ENCODE results near the gene NEO1.
"Not testable (repeated sequence)": the region's sequence is repeated elsewhere in the genome, so short reads cannot be mapped to it uniquely, and the experiment has no call there.

The NEO1 gene

GRCh38 chr15:73296609-73297353, 244.5 kb downstream of the NEO1 start:
- Histone ChIP-seq H3K4me3 (ENCODE audit: low read depth in 1 of 2, low read length in 2 of 2) (no peak overlapping the region), H3K36me3 (ENCODE audit: control insufficient read depth in 1 of 2, insufficient read depth in 2 of 2, low read length in 2 of 2) (peaks cover 3 to 33% of the 10 kb centered on the region in 2 donors), H3K4me1 (ENCODE audit: control insufficient read depth in 1 of 2, insufficient read depth in 2 of 2, low read length in 2 of 2) (no peaks in the 10 kb centered on the region), H3K9me3 (ENCODE audit: control insufficient read depth in 1 of 2, low read length in 2 of 2) (no peaks in the 10 kb centered on the region), H3K27ac (ENCODE audit: low read length) (no peak overlapping the region), H3K27me3 (ENCODE audit: low read depth, low read length) (no peaks in the 10 kb centered on the region)

DNA sequence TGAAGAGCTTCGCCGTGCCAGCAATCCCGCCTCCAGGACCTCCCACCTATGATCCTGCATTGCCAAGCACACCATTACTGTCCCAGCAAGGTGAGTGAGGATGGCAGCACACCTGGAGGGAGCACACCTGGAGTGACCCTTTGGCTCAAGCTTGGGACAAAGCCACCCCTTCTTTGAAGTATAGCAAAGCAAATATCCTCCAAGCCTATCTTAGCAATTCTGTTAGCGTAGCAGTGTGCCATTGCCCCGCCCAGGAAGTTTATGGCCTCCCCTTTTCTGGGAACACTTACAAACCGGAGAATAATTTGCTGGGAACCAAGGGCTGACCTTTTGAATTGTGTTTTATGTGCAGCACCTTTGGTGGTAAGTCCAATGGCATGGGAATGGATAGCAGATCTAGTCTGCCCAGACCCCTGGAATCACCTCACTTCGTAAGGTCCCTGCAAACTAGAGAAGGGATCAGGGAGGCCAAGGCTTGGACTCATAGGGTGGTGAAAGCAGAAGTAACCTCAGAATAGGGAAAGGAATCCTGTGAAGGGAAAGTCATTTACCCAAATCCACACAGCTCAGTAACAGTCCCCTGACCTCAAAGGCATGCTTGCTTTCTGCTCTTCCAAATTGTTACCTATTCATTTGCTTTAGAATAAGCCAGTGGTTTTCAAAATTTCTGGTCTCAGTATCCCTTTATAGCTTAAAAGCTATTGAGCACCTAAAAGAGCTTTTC, 246.4 kb downstream of the NEO1 start:
- Histone ChIP-seq H3K4me3 (ENCODE audit: low read depth in 1 of 2, low read length in 2 of 2) (no peak overlapping the region), H3K27me3 (ENCODE audit: low read depth, low read length) (no peaks in the 10 kb centered on the region), H3K9me3 (ENCODE audit: control insufficient read depth in 1 of 2, low read length in 2 of 2) (no peaks in the 10 kb centered on the region), H3K27ac (ENCODE audit: low read length) (no peak overlapping the region), H3K36me3 (ENCODE audit: control insufficient read depth in 1 of 2, insufficient read depth in 2 of 2, low read length in 2 of 2) (peaks cover 13 to 45% of the 10 kb centered on the region in 2 donors), H3K4me1 (ENCODE audit: control insufficient read depth in 1 of 2, insufficient read depth in 2 of 2, low read length in 2 of 2) (no peaks in the 10 kb centered on the region)

- not testable (repeated sequence) for H3K9me3 ChIP-seq (ENCODE audit: control insufficient read depth in 1 of 2, low read length in 2 of 2); H3K27me3 ChIP-seq (ENCODE audit: low read depth, low read length); H3K27ac ChIP-seq (ENCODE audit: low read length); H3K4me3 ChIP-seq (ENCODE audit: low read depth in 1 of 2, low read length in 2 of 2); H3K4me1 ChIP-seq (ENCODE audit: control insufficient read depth in 1 of 2, insufficient read depth in 2 of 2, low read length in 2 of 2)
- H3K36me3 ChIP-seq (ENCODE audit: control insufficient read depth in 1 of 2, insufficient read depth in 2 of 2, low read length in 2 of 2) = peaks cover 15 to 38% of the 10 kb centered on the region in 2 donors
These were observed 248.0 kb downstream of the NEO1 start for GRCh38 chr15:73300286-73300685.

GRCh38 chr15:73303636-73304035, 251.4 kb downstream of the NEO1 start:
- Histone ChIP-seq H3K4me1 (ENCODE audit: control insufficient read depth in 1 of 2, insufficient read depth in 2 of 2, low read length in 2 of 2) (no peaks in the 10 kb centered on the region), H3K36me3 (ENCODE audit: control insufficient read depth in 1 of 2, insufficient read depth in 2 of 2, low read length in 2 of 2) (peaks cover 13 to 24% of the 10 kb centered on the region in 2 donors), H3K27ac (ENCODE audit: low read length) (no peak overlapping the region), H3K4me3 (ENCODE audit: low read depth in 1 of 2, low read length in 2 of 2) (no peak overlapping the region), H3K27me3 (ENCODE audit: low read depth, low read length) (no peaks in the 10 kb centered on the region), H3K9me3 (ENCODE audit: control insufficient read depth in 1 of 2, low read length in 2 of 2) (no peaks in the 10 kb centered on the region)

GRCh38 chr15:73305331-73306211, 253.3 kb downstream of the NEO1 start:
- Histone ChIP-seq H3K9me3 (ENCODE audit: control insufficient read depth in 1 of 2, low read length in 2 of 2) (no peaks in the 10 kb centered on the region), H3K4me3 (ENCODE audit: low read depth in 1 of 2, low read length in 2 of 2) (no peak overlapping the region), H3K27me3 (ENCODE audit: low read depth, low read length) (no peaks in the 10 kb centered on the region), H3K36me3 (ENCODE audit: control insufficient read depth in 1 of 2, insufficient read depth in 2 of 2, low read length in 2 of 2) (peaks cover 11 to 20% of the 10 kb centered on the region in 2 donors), H3K27ac (ENCODE audit: low read length) (no peak overlapping the region), H3K4me1 (ENCODE audit: control insufficient read depth in 1 of 2, insufficient read depth in 2 of 2, low read length in 2 of 2) (no peaks in the 10 kb centered on the region)

DNA sequence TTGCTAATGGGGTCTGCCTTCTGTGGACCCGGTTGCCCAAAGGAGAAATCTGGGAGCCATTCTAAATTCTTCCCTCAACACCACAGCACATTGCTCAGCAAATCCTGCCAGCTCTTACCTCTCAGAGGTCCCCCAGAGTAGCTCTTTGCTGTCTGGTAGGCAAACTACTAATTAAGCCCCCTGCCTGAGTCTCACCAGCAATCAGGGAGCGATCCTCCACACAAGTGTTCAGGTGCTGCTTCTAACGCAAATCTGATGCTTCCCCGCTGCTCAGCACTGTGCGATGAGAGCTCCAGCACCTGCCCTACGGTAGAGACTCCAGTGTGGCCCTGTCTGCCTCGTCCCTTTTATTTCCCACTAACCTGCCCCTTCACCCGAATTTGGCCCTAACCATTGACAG, 256.0 kb downstream of the NEO1 start:
- no peak overlapping the region for H3K27ac ChIP-seq (ENCODE audit: low read length)
- H3K9me3 ChIP-seq (ENCODE audit: control insufficient read depth in 1 of 2, low read length in 2 of 2) = no peaks in the 10 kb centered on the region
- H3K27me3 ChIP-seq (ENCODE audit: low read depth, low read length) = no peaks in the 10 kb centered on the region
- H3K4me1 ChIP-seq (ENCODE audit: control insufficient read depth in 1 of 2, insufficient read depth in 2 of 2, low read length in 2 of 2) = no peaks in the 10 kb centered on the region
- no peak overlapping the region for H3K4me3 ChIP-seq (ENCODE audit: low read depth in 1 of 2, low read length in 2 of 2)
- H3K36me3 ChIP-seq (ENCODE audit: control insufficient read depth in 1 of 2, insufficient read depth in 2 of 2, low read length in 2 of 2) = peaks cover 0 to 4% of the 10 kb centered on the region in 2 donors

- no peaks in the 10 kb centered on the region for H3K4me1 ChIP-seq (ENCODE audit: control insufficient read depth in 1 of 2, insufficient read depth in 2 of 2, low read length in 2 of 2)
- no peaks in the 10 kb centered on the region for H3K36me3 ChIP-seq (ENCODE audit: control insufficient read depth in 1 of 2, insufficient read depth in 2 of 2, low read length in 2 of 2)
- no peaks in the 10 kb centered on the region for H3K27me3 ChIP-seq (ENCODE audit: low read depth, low read length)
- H3K9me3 ChIP-seq (ENCODE audit: control insufficient read depth in 1 of 2, low read length in 2 of 2) = no peaks in the 10 kb centered on the region
- no peak overlapping the region for H3K4me3 ChIP-seq (ENCODE audit: low read depth in 1 of 2, low read length in 2 of 2)
- H3K27ac ChIP-seq (ENCODE audit: low read length) = no peak overlapping the region
These were observed 261.6 kb downstream of the NEO1 start for GRCh38 chr15:73313861-73314260.

DNA sequence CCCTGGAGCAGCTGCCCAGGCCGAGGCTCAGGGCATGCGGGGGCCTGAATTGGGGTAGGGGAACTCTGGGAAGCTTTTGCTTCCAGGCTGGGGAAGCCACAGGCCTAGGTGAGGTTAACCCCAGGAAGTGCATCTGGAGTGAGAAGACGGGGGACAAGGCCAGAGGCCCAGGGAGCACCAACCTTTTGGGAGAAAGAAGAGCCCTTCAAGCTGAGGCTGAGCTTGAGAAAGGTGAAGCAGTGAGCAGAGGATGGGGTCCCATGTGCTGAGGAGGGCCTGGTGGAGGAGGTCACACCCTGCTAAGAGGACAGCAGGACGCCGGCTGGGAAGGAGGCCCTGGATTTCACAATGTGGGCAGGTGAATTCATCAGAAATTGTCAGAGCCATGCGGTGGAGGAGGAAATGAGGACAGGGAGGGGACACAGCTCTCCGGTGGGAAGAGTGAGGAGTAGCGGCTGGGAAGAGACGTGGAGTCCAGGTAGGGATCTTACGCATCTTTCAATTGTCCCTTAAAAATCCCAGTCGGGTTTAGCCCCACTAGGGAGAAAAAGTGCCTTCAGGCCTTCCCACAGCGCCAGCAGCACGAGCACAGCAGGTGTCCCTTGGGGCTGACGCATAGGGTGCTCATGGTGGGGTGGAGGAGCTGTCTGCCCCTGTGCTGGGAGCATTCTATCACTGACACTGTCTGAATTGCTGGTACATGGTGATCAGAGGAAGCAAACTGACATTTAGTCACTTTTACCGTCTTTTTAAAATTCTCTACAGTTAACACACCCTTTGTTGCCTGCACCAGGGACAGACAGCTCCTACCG, 265.6 kb downstream of the NEO1 start:
- Histone ChIP-seq H3K27me3 (ENCODE audit: low read depth, low read length) (peaks cover 7% of the 10 kb centered on the region), H3K4me1 (ENCODE audit: control insufficient read depth in 1 of 2, insufficient read depth in 2 of 2, low read length in 2 of 2) (no peaks in the 10 kb centered on the region), H3K4me3 (ENCODE audit: low read depth in 1 of 2, low read length in 2 of 2) (no peak overlapping the region), H3K27ac (ENCODE audit: low read length) (no peak overlapping the region), H3K36me3 (ENCODE audit: control insufficient read depth in 1 of 2, insufficient read depth in 2 of 2, low read length in 2 of 2) (no peaks in the 10 kb centered on the region), H3K9me3 (ENCODE audit: control insufficient read depth in 1 of 2, low read length in 2 of 2) (no peaks in the 10 kb centered on the region)

DNA sequence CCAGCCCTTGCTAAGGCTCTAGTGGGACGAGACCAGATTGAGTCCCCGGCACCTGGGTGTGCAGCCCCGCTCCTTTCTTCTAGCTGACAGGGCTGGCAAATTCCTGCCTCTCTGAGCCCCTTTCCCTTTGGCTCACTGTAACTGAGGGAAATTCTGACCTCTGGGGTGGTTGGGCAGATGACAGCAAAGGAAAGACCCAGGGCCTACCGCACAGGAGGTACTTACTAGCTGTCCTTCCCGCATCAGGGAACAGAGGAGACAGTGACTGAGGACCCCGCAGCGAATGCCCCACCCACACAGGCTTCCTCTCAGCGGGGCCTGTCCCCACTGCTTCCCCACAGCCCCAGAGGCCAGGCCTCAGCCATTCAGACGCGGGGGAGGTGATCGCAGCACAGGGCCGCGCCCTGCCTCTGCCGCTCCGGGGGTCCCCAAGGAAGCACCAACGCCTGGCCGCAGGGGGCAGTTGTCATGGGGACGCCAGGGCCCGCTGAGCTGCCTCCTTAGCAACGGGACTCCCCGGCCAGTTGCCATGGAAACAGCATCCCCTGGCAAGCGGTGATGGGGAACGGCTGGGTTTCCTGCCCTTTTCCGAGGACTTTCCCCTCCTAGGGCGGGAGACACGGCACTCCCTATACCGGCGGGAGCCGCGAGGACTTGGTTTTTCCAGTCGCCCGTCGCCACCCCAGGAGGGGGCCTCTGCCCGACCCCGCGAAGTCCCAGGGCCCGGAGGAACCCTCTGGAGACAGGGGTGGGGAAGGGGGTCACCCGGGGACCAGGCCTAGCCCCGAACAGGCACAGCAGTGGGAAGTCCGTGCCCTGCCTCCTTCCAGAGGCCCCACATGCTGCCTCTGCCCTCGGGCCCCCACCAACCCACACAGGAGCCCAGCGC, 266.4 kb downstream of the NEO1 start:
- H3K27me3 ChIP-seq (ENCODE audit: low read depth, low read length) = peaks cover 7% of the 10 kb centered on the region

More for the DNA sequence above, 266.4 kb downstream of the NEO1 start:
- H3K27ac ChIP-seq (ENCODE audit: low read length) = no peak overlapping the region
- no peak overlapping the region for H3K4me3 ChIP-seq (ENCODE audit: low read depth in 1 of 2, low read length in 2 of 2)
- H3K36me3 ChIP-seq (ENCODE audit: control insufficient read depth in 1 of 2, insufficient read depth in 2 of 2, low read length in 2 of 2) = no peaks in the 10 kb centered on the region
- no peaks in the 10 kb centered on the region for H3K9me3 ChIP-seq (ENCODE audit: control insufficient read depth in 1 of 2, low read length in 2 of 2)
- H3K4me1 ChIP-seq (ENCODE audit: control insufficient read depth in 1 of 2, insufficient read depth in 2 of 2, low read length in 2 of 2) = no peaks in the 10 kb centered on the region

All from muscle layer of duodenum (tissue), 2 donors.